Mucosa of descending colon (tissue), 3 donors: ENCODE data around the gene WDR59. TPM values are rescaled to one million over a fixed set of nuclear protein-coding genes. Genes with fewer than 3 reads are reported as not detected.
"Not testable (repeated sequence)": the region's sequence is repeated elsewhere in the genome, so short reads cannot be mapped to it uniquely, and the experiment has no call there.

ENCODE experiments used
- ATAC-seq: fragments of 200-7000 bp; cut with Tn5 transposase; one replicate; pipeline ENCODE4 v1.9.1; 2020; ENCODE audit warnings: mild to moderate bottlenecking, moderate library complexity
- DNase-seq, 3 donors: peaks; one replicate each; pipeline ENCODE4 v3.0.0-alpha.2; 2020
- H3K36me3 ChIP-seq: fragments of 200-600 bp; one replicate; pipeline ENCODE4 v1.8.0; 2021; ENCODE audit warnings: low read depth, mild to moderate bottlenecking
- H3K4me1 ChIP-seq: fragments of 200-600 bp; one replicate; pipeline ENCODE4 v1.8.0; 2021; ENCODE audit warnings: low read depth, mild to moderate bottlenecking
- H3K4me3 ChIP-seq: fragments of 200-600 bp; one replicate; pipeline ENCODE4 v1.8.0; 2021; ENCODE audit warnings: mild to moderate bottlenecking
- H3K9me3 ChIP-seq: fragments of 200-600 bp; one replicate; pipeline ENCODE4 v1.8.0; 2021; ENCODE audit warnings: mild to moderate bottlenecking
- intact Hi-C, 2 donors: fragments of 100-400 bp; cut with DNase I in 1 of 2; cut with micrococcal nuclease in 1 of 2; formaldehyde crosslinking; loops; one replicate each; pipeline versions ENCODE4 v1.11.0 to v1.11.1; 2022; cut with DNase I, micrococcal nuclease
- total RNA-seq, 3 donors: library from RNA; stranded (reverse); fragmentation: NEBNext Ultra II Directional in 2 of 3; extraction: Animal tissue kit (Norgen Biotek cat#: 25700) in 2 of 3; gene quantifications; one replicate each; pipeline versions ENCODE4 v1.2.1 to v1.2.4, GENCODE V29; 2021 to 2023
- TF ChIP-seq, protein P1 (sequence below): fragments of 200-600 bp; IDR thresholded peaks from one replicate; pipeline ENCODE4 v1.8.0; 2022; ENCODE audit warnings: antibody characterized with exemption, mild to moderate bottlenecking
- donor health status: DM: no; HTN: no; CAD: no; lungs with moderate emphysema.
- donor health status: DM: no; HTN: no; CAD: no.
- donor health status: DM: no; HTN: yes; CAD: no.

Gene WDR59
- total RNA-seq, 3 donors from 2014 or later = 47.3 to 74.9 (median 70.1) TPM

DNA sequence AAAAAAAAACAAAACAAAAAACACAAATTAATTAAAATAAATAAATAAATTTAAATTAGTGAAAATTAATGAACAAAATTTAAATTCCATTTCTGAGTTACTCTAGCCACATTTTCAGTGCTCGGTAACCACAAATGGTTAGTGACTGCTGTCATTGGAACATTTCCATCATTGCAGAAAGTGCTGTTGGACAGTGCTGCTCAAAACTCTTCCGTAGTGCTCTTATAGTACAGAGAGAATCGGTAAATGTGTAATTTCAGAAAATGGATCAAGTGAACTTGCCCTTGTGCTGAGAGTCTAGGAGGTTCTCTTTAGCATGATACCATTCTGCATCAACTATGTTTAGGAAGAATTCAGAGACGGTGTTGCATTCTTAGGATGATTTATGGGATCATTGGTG is 37.6 kb upstream of the WDR59 start:
- H3K36me3 ChIP-seq = no peaks in the 10 kb centered on the region
- no peak overlapping the region for H3K4me3 ChIP-seq
- no peak for ATAC-seq
- no peaks in the 10 kb centered on the region for H3K4me1 ChIP-seq
- intact Hi-C loops = no loop called here
- H3K9me3 ChIP-seq = peaks cover 12% of the 10 kb centered on the region
- no peak for DNase-seq
- TF ChIP-seq, protein P1, sequence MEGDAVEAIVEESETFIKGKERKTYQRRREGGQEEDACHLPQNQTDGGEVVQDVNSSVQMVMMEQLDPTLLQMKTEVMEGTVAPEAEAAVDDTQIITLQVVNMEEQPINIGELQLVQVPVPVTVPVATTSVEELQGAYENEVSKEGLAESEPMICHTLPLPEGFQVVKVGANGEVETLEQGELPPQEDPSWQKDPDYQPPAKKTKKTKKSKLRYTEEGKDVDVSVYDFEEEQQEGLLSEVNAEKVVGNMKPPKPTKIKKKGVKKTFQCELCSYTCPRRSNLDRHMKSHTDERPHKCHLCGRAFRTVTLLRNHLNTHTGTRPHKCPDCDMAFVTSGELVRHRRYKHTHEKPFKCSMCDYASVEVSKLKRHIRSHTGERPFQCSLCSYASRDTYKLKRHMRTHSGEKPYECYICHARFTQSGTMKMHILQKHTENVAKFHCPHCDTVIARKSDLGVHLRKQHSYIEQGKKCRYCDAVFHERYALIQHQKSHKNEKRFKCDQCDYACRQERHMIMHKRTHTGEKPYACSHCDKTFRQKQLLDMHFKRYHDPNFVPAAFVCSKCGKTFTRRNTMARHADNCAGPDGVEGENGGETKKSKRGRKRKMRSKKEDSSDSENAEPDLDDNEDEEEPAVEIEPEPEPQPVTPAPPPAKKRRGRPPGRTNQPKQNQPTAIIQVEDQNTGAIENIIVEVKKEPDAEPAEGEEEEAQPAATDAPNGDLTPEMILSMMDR = no peak

DNA sequence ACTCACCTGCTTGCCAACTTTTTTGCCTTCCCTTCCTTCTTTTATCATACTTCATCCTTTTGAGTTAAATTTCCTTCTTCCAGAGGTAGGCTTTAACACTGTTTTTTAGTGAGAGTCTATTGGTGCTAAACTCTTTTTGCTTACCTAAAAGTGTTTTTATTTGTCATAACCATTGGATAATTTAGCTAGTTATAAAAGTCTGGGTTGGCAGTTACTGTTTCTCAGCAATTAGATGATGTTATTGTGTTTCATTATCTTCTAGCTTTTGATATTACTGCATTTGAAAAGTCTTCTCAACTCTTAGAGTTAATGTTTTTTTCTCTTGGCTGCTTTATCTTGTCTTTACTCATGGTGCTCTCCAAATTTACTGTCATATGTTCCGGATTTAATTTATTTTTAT is 36.5 kb upstream of the WDR59 start:
- ATAC-seq (no peak), DNase-seq (no peak)
- TF ChIP-seq, protein P1 = no peak
- Histone ChIP-seq H3K9me3 (peaks cover 12% of the 10 kb centered on the region), H3K36me3 (no peaks in the 10 kb centered on the region), H3K4me3 (no peak overlapping the region), H3K4me1 (no peaks in the 10 kb centered on the region)
- intact Hi-C loops = no loop called here

DNA sequence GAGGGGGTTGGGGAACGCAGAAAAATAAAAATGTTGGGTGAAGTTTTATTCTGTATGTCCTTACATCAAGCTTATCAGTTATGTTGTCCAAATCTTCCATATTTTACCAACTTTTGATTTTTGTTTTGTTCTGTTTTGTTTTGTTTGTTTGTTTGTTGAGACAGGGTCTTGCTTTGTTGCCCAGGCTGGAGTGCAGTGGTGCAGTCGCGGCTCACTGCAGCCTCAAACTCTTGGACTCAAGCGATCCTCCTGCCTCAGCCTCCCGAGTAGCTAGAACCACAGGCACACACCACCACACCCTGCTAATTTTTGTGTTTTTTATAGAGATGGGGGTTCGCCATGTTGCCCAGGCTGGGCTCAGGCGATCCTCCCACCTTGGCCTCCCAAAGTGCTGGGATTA is 34.7 kb upstream of the WDR59 start:
- H3K4me1 ChIP-seq = no peaks in the 10 kb centered on the region
- ATAC-seq (no peak), DNase-seq (no peak)
- intact Hi-C loops = no loop called here
- H3K36me3 ChIP-seq = no peaks in the 10 kb centered on the region
- no peak overlapping the region for H3K4me3 ChIP-seq
- peaks cover 12% of the 10 kb centered on the region for H3K9me3 ChIP-seq
- TF ChIP-seq, protein P1 = no peak

DNA sequence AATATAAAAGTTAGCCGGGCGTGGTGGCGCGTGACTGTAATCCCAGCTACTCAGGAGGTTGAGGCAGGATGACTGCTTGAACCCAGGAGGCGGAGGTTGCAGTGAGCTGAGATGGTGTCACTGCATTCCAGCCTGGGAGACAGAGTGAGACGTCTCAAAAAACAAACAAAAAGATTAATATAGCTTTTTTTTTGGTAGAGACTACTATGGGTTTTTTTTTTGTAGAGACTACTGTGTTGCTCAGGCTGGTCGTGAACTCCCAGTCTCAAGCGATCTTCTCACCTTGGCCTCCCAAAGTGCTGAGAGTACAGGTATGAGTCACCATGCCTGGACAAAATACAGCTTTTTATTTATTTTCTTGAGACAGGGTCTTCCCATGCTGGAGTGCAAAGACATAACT is 34.1 kb upstream of the WDR59 start:
- Histone ChIP-seq H3K4me1 (no peaks in the 10 kb centered on the region), H3K36me3 (no peaks in the 10 kb centered on the region), H3K9me3 (peaks cover 12% of the 10 kb centered on the region), H3K4me3 (no peak overlapping the region)
- ATAC-seq = no peak
- no peak for DNase-seq
- intact Hi-C loops = no loop called here
- TF ChIP-seq, protein P1 = no peak

DNA sequence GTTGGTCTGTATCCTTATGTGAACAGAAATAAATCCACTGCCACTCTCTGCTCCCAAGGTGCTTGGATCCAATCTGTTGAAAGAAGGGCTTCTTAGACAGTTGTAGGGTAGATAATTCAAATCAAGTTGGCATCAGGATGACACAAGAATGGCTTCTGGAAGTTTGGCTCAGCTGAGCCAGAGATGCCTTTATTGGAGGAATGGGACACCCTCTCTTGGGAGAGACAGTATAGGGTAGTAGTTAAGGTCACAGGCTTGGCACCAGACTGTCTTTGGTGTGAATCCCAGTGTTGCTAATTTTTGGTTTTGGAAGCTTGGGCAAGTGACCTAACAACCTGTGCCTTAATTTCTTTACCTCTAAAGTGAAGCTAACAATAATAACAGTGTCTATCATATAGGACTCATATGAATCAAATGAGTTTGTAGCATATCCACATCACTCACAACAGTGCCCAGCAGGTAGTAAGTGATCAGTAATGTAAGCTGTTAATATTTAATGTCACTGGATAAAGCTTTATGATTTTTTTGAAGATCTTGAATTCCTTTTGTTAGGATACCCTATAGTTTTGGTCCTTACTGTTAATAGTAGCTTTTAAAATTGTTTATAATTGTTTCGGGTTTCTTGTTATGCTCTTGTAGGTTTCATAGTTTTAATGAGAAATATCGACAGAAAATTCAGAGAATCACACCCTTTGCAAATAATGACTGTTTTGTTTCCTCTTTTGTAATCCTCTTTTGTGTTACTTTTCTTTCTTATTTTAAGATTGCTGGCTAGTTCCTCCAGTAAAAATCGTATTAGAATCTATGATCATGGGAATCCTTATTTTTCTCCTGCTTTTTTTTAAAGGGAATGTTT is 33.0 kb upstream of the WDR59 start:
- no peak for DNase-seq
- intact Hi-C loops = no loop called here
- Histone ChIP-seq H3K4me1 (no peaks in the 10 kb centered on the region), H3K9me3 (peaks cover 12% of the 10 kb centered on the region), H3K4me3 (no peak overlapping the region), H3K36me3 (no peaks in the 10 kb centered on the region)
- no peak for ATAC-seq
- TF ChIP-seq, protein P1 = no peak

DNA sequence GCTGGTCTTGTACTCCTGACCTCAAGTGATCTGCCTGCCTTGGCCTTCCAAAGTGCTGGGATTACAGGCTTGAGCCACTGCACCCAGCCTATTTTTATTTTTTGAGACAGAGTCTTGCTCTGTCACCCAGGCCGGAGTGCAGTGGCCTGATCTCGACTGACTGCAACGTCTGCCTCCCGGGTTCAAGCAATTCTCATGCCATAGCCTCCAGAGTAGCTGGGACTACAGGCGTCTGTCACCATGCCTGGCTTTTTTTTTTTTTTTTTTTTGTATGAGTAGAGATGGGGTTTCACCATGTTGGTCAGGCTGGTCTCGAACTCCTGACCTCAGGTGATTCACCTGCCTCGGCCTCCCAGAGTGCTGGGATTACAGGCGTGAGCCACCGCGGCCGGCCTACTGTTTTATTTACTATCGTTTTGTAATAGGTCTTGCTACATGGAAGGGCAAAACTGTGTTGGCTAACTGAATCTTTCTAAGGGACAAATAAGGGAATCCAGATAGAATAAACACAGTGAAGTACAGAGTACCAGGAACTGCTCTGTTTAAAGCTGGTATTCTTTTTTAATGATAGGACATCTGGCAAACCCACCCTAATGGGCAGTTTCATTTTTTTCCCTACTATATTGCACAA is 31.6 kb upstream of the WDR59 start:
- H3K36me3 ChIP-seq, intact Hi-C loops, ATAC-seq, H3K4me3 ChIP-seq, H3K4me1 ChIP-seq, DNase-seq: not testable (repeated sequence)
- H3K9me3 ChIP-seq = peaks cover 10% of the 10 kb centered on the region
